Measurements from ENCODE around the gene ATP2A1.

GRCh38 chr16:28905800-28906372, 27.6 kb downstream of the ATP2A1 start:
- TF ChIP-seq REST (IDR thresholded peaks at IDR 0.05; ENCODE audit: insufficient read depth in 1 of 2, low read depth in 2 of 2, low read length in 1 of 2) (no peak), CTCF (IDR thresholded peaks at IDR 0.05) (no peak), POLR2AphosphoS5 (IDR thresholded peaks at IDR 0.05; ENCODE audit: low read depth, low read length) (no peak), TCF7L2 (IDR thresholded peaks at IDR 0.05; ENCODE audit: low read depth, low read length) (no peak), SIN3A (IDR thresholded peaks at IDR 0.05; ENCODE audit: borderline replicate concordance, insufficient read depth, low read depth, low read length) (no peak)

All from Panc1 (cell line).